Uterus (tissue), 2 donors: Measurements from ENCODE around the gene CLK3.

Source experiments
- POLR2A ChIP-seq, 2 donors: fragments of 450-650 bp; IDR thresholded peaks; one replicate each; pipeline ENCODE4 v1.6.1; 2016; ENCODE audit warnings: antibody characterized with exemption in 2 of 2, mild to moderate bottlenecking in 1 of 2, moderate library complexity in 1 of 2
- TF ChIP-seq, protein P1 (sequence below), 4 experiments: fragments of 200-600 bp in 2 of 4; fragments of 450-650 bp in 2 of 4; sonication (generic) in 2 of 4; IDR thresholded peaks; one replicate each; pipeline ENCODE4 v1.5.1; 2016 to 2019; ENCODE audit warnings: antibody characterized with exemption in 4 of 4, mild to moderate bottlenecking in 2 of 4, moderate library complexity in 1 of 4

DNA sequence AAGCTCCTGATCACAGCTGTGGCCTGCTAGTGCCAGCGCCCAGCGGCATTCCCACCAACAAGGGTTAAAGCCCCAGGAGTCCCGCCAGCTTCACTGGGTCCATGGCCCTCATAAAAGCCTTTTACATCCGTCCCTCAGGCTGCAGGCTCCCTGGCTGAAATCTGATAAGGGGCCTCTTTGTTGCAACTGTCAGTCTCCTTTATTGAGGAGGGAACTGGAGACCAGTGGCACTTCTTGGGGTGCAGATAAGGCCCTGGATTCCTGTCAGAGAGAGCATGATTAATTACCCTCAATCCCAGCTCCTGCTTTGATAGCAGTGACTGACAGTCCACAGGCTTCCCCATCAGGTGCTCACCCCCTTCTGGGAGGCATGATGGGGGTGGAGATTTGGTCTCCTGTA, 30.9 kb upstream of the CLK3 start:
- TF ChIP-seq, protein P1, sequence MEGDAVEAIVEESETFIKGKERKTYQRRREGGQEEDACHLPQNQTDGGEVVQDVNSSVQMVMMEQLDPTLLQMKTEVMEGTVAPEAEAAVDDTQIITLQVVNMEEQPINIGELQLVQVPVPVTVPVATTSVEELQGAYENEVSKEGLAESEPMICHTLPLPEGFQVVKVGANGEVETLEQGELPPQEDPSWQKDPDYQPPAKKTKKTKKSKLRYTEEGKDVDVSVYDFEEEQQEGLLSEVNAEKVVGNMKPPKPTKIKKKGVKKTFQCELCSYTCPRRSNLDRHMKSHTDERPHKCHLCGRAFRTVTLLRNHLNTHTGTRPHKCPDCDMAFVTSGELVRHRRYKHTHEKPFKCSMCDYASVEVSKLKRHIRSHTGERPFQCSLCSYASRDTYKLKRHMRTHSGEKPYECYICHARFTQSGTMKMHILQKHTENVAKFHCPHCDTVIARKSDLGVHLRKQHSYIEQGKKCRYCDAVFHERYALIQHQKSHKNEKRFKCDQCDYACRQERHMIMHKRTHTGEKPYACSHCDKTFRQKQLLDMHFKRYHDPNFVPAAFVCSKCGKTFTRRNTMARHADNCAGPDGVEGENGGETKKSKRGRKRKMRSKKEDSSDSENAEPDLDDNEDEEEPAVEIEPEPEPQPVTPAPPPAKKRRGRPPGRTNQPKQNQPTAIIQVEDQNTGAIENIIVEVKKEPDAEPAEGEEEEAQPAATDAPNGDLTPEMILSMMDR (IDR thresholded peaks at IDR 0.05), result no peak
- no peak for TF ChIP-seq POLR2A (IDR thresholded peaks at IDR 0.05)
